ENCODE measurements around the gene CAPN5.
A peak's percentile ranks its signal among the peaks of the same experiment; 100 is the strongest.

CAPN5 gene

GRCh38 chr11:77118971-77119370 lies 52.2 kb downstream of the CAPN5 start:
- no peak for DNase-seq (ENCODE audit: low spot score)

- DNase-seq (ENCODE audit: low spot score) = no peak
Measured at GRCh38 chr11:77119531-77119936, 52.8 kb downstream of the CAPN5 start.

DNA sequence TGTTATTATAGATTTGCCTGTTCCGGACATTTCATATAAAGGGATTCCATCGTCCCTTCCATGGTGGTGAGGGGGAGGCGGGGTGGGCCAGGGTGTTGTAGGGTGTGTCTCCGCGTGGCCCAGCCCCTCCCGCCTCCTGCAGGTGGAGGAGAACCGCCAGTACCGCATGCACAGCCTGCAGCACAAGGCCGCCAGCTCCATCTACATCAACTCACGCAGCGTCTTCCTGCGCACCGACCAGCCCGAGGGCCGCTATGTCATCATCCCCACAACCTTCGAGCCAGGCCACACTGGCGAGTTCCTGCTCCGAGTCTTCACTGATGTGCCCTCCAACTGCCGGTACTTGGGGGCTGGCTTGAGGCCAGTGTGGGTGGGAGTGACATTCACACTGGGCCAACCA lies 53.8 kb downstream of the CAPN5 start:
- no peak for DNase-seq (ENCODE audit: low spot score)

DNA sequence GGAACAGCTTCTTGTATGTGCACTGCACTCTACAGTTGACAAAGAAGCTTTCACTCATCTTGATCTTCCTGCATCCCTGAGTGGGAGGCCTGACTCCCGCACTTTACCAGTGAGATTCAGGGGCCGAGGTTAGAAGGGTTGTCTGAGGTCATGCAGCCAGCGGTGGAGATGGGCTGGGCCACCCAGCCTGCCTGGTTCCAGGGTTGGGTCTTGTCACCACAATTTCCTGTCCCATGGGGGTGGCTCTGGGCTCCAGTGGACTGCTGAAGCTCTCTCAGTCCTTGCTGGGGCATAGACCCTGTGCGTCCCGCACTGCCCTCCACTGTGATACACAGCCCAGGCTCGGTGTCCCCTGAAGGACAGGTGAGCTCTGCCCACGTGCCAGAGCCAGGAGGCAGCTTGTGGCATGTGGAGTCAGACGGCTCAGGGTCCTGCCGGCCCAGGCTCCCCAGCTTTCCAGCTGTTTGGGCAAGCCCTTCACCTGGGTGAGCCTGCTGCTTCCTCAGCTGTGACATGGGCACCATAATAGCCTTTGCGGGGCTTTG lies 54.4 kb downstream of the CAPN5 start:
- DNase-seq (ENCODE audit: low spot score) = no peak

DNA sequence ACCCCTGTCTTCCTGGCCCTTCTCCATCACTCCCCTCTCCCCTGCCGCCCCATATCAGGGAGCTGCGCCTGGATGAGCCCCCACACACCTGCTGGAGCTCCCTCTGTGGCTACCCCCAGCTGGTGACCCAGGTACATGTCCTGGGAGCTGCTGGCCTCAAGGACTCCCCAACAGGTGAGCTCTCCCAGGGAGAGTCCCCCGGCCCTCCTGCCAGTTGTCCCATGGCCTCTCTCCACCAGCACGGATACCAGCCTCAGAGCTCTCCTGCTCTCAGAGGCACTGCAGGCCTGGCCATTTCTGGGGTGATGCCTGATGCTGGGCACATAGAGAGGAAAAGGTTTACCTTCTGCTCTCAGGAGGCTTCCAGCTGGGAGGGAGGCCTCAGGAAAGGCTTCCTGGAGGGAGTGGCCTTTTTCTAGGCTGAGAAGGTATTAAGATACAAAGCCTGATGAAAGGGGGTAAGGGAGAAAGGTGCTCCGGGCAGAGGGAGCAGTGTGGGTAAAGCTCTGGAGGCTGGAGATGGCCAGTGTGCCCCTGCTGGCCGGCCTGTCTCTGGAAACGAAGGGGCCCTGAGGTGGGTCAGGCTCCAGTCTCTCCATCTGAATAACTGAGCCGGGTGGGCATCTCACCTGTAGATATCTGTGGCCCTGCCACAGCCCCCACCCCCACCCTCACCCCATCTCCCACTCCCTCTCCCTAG lies 55.3 kb downstream of the CAPN5 start:
- no peak for DNase-seq (ENCODE audit: low spot score)

DNA sequence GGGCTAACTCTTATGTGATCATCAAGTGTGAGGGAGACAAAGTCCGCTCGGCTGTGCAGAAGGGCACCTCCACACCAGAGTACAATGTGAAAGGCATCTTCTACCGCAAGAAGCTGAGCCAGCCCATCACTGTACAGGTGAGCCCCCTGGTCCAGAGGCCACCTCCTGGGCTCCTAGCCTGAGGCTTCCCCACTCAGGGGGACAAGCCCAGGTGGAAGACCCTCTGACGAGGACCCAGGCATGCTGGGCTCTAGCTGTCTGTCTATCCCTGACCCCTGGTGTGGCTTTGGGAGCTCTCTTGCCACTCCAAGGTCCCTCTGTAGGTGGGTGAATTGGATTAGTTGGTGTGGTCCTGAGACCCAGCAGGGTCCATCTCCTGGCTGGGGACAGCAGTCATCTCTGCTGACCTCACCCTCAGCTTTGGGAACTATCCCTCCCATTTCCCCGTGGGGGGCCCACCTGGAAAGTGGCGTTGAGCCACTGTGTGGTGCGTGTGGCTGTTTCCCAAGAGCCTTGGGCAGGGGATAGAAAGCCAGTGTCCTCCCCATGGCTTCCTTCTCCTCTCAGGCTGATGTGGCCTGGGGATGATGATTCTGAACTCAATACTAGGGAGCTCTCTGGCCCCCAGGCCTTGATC lies 55.9 kb downstream of the CAPN5 start:
- no peak for DNase-seq (ENCODE audit: low spot score)

DNA sequence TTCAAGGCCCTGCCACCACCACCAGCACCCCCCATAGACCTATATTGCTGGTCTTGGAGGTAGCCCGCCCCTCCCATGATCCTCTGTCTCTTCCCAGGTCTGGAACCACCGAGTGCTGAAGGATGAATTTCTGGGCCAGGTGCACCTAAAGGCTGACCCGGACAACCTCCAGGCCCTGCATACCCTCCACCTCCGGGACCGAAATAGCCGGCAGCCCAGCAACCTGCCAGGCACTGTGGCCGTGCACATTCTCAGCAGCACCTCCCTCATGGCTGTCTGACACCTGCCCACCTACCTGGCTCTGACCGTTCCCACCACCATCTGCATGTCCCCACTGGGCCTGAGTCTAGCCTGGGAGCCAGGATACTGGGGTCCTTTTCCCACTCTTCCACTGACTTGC lies 56.8 kb downstream of the CAPN5 start:
- no peak for DNase-seq (ENCODE audit: low spot score)

- no peak for DNase-seq (ENCODE audit: low spot score)
Measured at GRCh38 chr11:77124041-77124440, 57.3 kb downstream of the CAPN5 start.

DNA sequence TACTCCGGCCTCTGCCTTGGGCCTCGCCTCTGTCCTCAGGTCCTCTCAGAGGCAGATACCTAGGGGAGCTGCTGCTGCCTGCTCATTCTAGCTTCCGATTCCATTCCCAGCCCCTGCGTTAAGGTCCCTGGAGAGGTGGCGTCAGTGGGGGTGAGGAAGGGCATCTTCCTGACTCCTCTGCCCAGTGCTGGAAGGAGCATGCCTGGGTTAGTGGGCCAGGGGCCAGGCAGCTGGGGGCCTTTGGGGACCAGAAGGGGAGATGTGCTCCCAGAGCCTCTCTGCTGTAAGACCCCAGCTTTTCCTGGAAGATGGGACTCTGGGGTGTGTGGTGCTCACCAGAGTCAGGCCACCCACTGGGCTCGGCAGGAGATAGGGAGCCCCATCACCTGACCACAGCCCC lies 57.7 kb downstream of the CAPN5 start:
- no peak for DNase-seq (ENCODE audit: low spot score)

GRCh38 chr11:77125191-77125590 lies 58.4 kb downstream of the CAPN5 start:
- DNase-seq (ENCODE audit: low spot score) = no peak

GRCh38 chr11:77125695-77126094 lies 58.9 kb downstream of the CAPN5 start:
- DNase-seq (ENCODE audit: low spot score) = no peak

DNA sequence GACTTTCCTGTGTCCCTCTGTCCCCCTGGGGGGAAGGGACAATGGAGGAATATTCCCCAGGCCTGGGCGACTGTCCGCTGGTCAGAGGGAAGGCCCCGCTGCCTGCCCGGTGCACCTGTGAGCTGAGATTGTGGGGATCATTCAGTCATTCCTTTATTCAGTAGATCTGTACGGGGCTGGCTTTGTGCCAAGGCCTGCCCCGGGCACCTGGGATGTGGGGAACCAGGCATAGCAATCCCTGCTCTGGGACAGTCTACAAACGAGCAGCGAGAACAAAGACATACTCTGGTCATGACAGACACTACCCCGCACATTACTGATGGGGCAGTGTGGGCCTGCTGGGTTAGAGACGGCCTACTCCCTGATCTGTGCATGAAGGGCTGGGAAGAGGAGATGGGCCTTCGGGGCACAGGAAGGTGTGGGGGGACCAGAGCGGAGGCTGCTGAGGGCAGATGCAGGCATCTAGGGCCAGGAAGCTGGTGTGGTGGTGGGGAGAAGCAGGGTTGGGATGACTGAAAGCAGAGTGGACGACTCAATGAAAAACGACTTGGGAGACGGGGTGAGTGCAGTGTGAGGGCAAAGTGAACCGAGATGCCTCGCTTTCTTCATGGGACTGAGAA lies 59.5 kb downstream of the CAPN5 start:
- no peak for DNase-seq (ENCODE audit: low spot score)

DNA sequence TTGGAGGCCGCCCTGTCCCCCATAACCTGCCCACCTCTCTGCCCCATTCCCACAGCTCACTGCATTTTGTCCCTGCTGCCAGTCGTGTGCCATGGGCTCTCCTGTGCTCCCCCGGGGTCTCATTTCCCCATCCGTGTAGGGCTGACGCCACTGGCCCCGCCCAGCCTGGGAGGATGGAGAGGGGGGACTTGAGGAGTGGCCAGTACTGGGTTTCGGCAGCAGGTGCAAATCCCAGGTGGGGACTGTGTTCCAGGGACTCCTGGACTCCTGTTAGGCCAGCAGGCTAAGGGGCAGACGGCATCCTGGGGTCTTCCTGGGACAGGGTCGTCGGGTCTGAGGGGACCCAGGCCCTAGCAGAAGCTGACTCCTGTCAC lies 60.1 kb downstream of the CAPN5 start:
- DNase-seq (ENCODE audit: low spot score) = no peak

DNA sequence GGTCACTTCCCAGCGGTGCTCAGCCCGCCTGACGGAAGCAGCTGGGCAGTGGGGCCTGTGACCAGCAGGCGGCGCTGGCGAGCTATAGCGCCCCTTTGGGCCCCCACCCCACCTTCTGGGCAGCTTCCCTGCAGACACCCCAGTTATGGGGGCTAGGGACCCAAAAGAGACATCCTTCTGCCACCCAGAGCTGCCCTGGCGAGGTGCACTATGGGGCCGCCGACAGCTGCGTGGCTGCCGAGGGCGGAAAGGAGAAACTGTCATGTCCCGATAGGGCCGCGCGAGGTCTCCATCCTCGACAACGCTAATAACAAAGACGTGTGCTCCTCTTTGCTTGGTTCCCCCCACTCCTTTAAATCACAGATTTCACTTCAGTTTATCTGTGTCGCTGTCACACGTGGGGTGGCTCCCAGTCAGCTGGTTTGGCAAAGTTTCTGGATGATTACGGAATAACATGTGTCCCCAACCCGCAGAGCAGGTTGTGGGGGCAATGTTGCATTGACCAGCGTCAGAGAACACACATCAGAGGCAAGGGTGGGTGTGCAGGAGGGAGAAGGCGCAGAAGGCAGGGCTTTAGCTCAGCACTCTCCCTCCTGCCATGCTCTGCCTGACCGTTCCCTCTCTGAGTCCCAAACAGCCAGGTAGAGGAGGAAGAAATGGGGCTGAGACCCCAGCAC lies 60.6 kb downstream of the CAPN5 start:
- peak; percentile 86 for DNase-seq (ENCODE audit: low spot score)

- DNase-seq (ENCODE audit: low spot score) = peak; percentile 52
Measured at GRCh38 chr11:77127920-77128691, 61.3 kb downstream of the CAPN5 start, which contains the start of gene MYO7A. MYO7A (plus strand) TSS chr11:77128246; CDS start chr11:77130635, 2,389 bp downstream.

- DNase-seq (ENCODE audit: low spot score) = no peak
Measured at GRCh38 chr11:77129069-77129841, 62.5 kb downstream of the CAPN5 start.

- DNase-seq (ENCODE audit: low spot score) = no peak
Measured at GRCh38 chr11:77129842-77130756, 63.3 kb downstream of the CAPN5 start.

GRCh38 chr11:77130763-77131513 lies 64.2 kb downstream of the CAPN5 start:
- peak; percentile 52 for DNase-seq (ENCODE audit: low spot score)

DNA sequence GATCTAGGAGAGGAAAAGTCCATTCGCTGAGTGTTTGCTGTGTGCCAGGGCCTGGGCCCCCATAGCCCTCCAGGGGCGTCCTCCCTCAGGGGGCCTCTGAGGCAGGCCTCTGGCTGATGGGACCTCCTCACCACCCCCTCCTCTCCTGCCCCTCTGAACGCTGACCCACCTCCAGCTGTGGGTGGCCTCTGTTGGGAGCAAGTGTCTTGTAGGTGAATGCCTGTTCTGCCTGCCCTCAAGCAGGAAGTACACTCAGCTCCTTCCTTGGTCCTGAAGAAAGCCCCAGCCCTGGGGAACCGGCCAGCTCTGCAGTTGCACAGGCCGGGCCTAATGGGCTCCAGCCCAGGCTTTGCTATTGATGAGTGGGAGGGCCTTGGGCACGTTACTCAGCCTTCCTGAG lies 64.8 kb downstream of the CAPN5 start:
- no peak for DNase-seq (ENCODE audit: low spot score)
